Loucy (cell line): ENCODE results near the gene MYO7B.

Experiments
- H2AFZ ChIP-seq: fragments of 200-600 bp; sonication (generic); 2 replicates; pipeline ENCODE4 v1.6.0; 2016; ENCODE audit warnings: antibody characterized with exemption, mild to moderate bottlenecking, low read length, moderate library complexity
- H3F3A ChIP-seq: fragments of 200-600 bp; 2 replicates; pipeline ENCODE4 v1.6.0; 2016; ENCODE audit warnings: antibody characterized with exemption, low read depth, mild to moderate bottlenecking
- H3K27me3 ChIP-seq: fragments of 200-600 bp; sonication (generic); 2 replicates; pipeline ENCODE4 v1.6.1; 2014; ENCODE audit warnings: low read length, mild to moderate bottlenecking; ENCODE audit not compliant: insufficient read depth, poor library complexity, severe bottlenecking
- H3K36me3 ChIP-seq: fragments of 200-600 bp; sonication (generic); 2 replicates; pipeline ENCODE4 v1.6.1; 2016; ENCODE audit warnings: low read length; ENCODE audit not compliant: insufficient read depth
- H3K4me1 ChIP-seq: fragments of 200-600 bp; sonication (generic); 2 replicates; pipeline ENCODE4 v1.5.1; 2014; ENCODE audit warnings: low read length, mild to moderate bottlenecking; ENCODE audit not compliant: insufficient read depth, poor library complexity, severe bottlenecking
- H3K4me2 ChIP-seq: fragments of 200-600 bp; sonication (generic); 2 replicates; pipeline ENCODE4 v1.6.0; 2014; ENCODE audit warnings: antibody characterized with exemption, low read length, low read depth, mild to moderate bottlenecking; ENCODE audit not compliant: poor library complexity, severe bottlenecking
- H3K4me3 ChIP-seq: fragments of 200-600 bp; sonication (generic); 2 replicates; pipeline ENCODE4 v1.5.1; 2014; ENCODE audit warnings: low read length, mild to moderate bottlenecking, mixed read lengths; ENCODE audit not compliant: poor library complexity, severe bottlenecking
- H3K79me2 ChIP-seq: fragments of 200-600 bp; sonication (generic); 2 replicates; pipeline ENCODE4 v1.6.1; 2014; ENCODE audit warnings: low read length; ENCODE audit not compliant: insufficient read depth
- H3K9ac ChIP-seq: fragments of 200-600 bp; sonication (generic); 2 replicates; pipeline ENCODE4 v1.6.0; 2014; ENCODE audit warnings: mild to moderate bottlenecking, low read depth, low read length, moderate library complexity; ENCODE audit not compliant: poor library complexity, severe bottlenecking
- H3K9me2 ChIP-seq: fragments of 200-600 bp; sonication (generic); replicated peaks from 2 replicates; pipeline ENCODE4 v1.6.1; 2016; ENCODE audit warnings: low read depth, low read length, mixed read lengths
- H3K9me3 ChIP-seq: fragments of 200-600 bp; sonication (generic); 2 replicates; pipeline ENCODE4 v1.6.1; 2014; ENCODE audit warnings: mild to moderate bottlenecking, antibody characterized with exemption, low read length, low read depth; ENCODE audit not compliant: insufficient read depth
- H4K20me1 ChIP-seq: fragments of 200-600 bp; sonication (generic); 2 replicates; pipeline ENCODE4 v1.6.0; 2014; ENCODE audit warnings: antibody characterized with exemption, low read length, mild to moderate bottlenecking; ENCODE audit not compliant: insufficient read depth, poor library complexity, severe bottlenecking
- CTCF ChIP-seq: fragments of 200-600 bp; sonication (generic); conservative IDR thresholded peaks from 2 replicates; pipeline ENCODE4 v1.5.1; 2014; ENCODE audit warnings: mild to moderate bottlenecking, antibody characterized with exemption, low read length
- EZH2phosphoT487 ChIP-seq: fragments of 200-600 bp; IDR thresholded peaks from 2 replicates; pipeline ENCODE4 v1.6.1; 2018; ENCODE audit warnings: antibody characterized with exemption, mild to moderate bottlenecking, moderate library complexity, borderline replicate concordance

Gene MYO7B

DNA sequence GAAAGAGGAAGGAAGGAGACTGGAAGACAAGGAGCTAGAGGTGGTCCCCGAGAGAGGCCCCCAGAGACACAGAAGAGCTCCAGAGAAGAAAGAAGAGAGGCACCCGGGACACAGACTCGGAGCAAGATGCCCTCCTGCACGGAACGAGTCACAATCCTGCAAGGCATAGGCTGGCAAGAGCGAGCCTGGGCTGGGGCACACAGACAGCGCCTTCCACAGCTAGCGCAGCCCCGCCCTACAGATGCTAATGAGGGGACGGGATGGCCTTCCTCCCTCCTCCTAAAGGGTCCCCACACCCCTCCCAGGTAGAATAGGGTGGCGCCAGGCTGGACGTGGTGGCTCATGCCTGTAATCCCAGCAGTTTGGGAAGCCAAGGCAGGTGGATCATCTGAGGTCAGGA is 90.7 kb downstream of the MYO7B start:
- Histone ChIP-seq H3K4me3 (no peak overlapping the region), H3K9me2 (no peaks in the 10 kb centered on the region), H2AFZ (no peak overlapping the region), H3K4me1 (peaks cover 22% of the 10 kb centered on the region), H3K36me3 (no peaks in the 10 kb centered on the region), H3F3A (no peaks in the 10 kb centered on the region), H4K20me1 (no peaks in the 10 kb centered on the region), H3K9ac (no peak overlapping the region), H3K27me3 (no peaks in the 10 kb centered on the region), H3K9me3 (no peaks in the 10 kb centered on the region), H3K4me2 (no peak overlapping the region), H3K79me2 (no peaks in the 10 kb centered on the region)
- TF ChIP-seq CTCF: no peak
- no peak for TF ChIP-seq EZH2phosphoT487

DNA sequence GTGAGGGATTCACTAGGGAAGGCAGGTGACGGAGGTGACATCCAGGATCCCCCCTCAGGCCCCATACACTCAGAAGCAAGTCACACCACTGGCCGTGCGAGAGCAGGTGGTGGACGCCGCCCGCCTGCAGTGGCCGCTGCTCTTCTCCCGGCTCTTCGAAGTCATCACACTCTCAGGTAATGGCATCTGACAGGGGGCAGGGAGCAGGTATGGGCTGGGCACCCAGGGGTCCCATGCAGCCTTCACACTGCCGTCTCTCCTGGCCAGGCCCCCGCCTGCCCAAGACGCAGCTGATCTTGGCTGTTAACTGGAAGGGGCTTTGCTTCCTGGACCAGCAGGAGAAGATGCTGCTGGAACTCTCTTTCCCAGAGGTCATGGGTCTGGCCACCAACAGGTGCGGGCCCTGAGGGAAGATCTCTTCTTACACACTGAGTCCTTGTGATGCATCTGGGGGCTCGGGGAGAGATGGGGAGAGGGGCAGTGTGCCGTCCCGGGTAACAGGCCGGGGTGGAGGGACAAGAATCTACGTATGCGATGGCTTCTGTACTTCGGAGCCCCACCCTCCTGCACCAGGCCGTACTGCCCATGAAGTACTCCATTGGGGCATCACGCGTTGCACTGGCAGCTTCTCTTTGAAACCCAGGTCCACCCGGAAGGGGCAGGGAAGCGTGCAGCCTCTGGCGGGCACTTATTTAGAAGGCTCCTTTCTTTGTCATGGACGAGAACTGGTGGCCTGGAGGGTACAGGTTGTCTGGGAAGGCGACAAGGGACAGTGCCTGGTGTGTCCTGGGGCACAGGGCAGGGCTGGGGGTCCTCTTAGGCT is 91.6 kb downstream of the MYO7B start:
- Histone ChIP-seq H3K9ac (no peak overlapping the region), H3K27me3 (no peaks in the 10 kb centered on the region), H3K9me3 (no peaks in the 10 kb centered on the region), H3K9me2 (no peaks in the 10 kb centered on the region), H4K20me1 (no peaks in the 10 kb centered on the region), H3K4me1 (peaks cover 13% of the 10 kb centered on the region), H3K4me2 (no peak overlapping the region), H2AFZ (no peak overlapping the region), H3F3A (no peaks in the 10 kb centered on the region), H3K4me3 (no peak overlapping the region), H3K36me3 (no peaks in the 10 kb centered on the region), H3K79me2 (no peaks in the 10 kb centered on the region)
- no peak for TF ChIP-seq CTCF

- Histone ChIP-seq H3K27me3 (no peaks in the 10 kb centered on the region), H4K20me1 (no peaks in the 10 kb centered on the region), H3K36me3 (no peaks in the 10 kb centered on the region), H3K4me3 (no peak overlapping the region), H3K9me2 (no peaks in the 10 kb centered on the region), H3K9me3 (no peaks in the 10 kb centered on the region), H3K4me1 (peaks cover 13% of the 10 kb centered on the region), H3F3A (no peaks in the 10 kb centered on the region), H3K4me2 (no peak overlapping the region), H3K9ac (no peak overlapping the region), H2AFZ (no peak overlapping the region), H3K79me2 (no peaks in the 10 kb centered on the region)
- TF ChIP-seq EZH2phosphoT487 (no peak), CTCF (no peak)
These were observed 92.5 kb downstream of the MYO7B start for GRCh38 chr2:127627740-127628571.
